MM.1S (cell line): ENCODE measurements around the gene RDH12.
A peak's percentile ranks its signal among the peaks of the same experiment; 100 is the strongest.

Source experiments
- DNase-seq: peaks from one replicate; pipeline ENCODE4 v3.0.0-alpha.2; 2015
- H2AFZ ChIP-seq: fragments of 300-600 bp; sonication (generic); 2 replicates; pipeline ENCODE4 v1.6.0; 2016; ENCODE audit warnings: antibody characterized with exemption, low read length
- H3F3A ChIP-seq: fragments of 300-600 bp; sonication (generic); 2 replicates; pipeline ENCODE4 v1.6.1; 2016; ENCODE audit warnings: mild to moderate bottlenecking, antibody characterized with exemption, low read length, moderate library complexity, mixed read lengths; ENCODE audit not compliant: insufficient read depth
- H3K27ac ChIP-seq: fragments of 300-600 bp; sonication (generic); 2 replicates; pipeline ENCODE4 v1.5.1; 2016; ENCODE audit warnings: mild to moderate bottlenecking, low read length
- H3K27me3 ChIP-seq: fragments of 300-600 bp; sonication (generic); replicated peaks from 2 replicates; pipeline ENCODE4 v1.6.0; 2016; ENCODE audit warnings: low read length; ENCODE audit not compliant: insufficient read depth
- H3K36me3 ChIP-seq: fragments of 300-600 bp; sonication (generic); replicated peaks from 2 replicates; pipeline ENCODE4 v1.6.1; 2016; ENCODE audit warnings: mild to moderate bottlenecking, low read length, mixed read lengths; ENCODE audit not compliant: insufficient read depth
- H3K4me1 ChIP-seq: fragments of 300-600 bp; sonication (generic); 2 replicates; pipeline ENCODE4 v1.6.1; 2016; ENCODE audit warnings: low read length, mixed read lengths
- H3K4me2 ChIP-seq: fragments of 300-600 bp; sonication (generic); 2 replicates; pipeline ENCODE4 v1.6.0; 2016; ENCODE audit warnings: low read depth, low read length
- H3K4me3 ChIP-seq: fragments of 300-600 bp; sonication (generic); 2 replicates; pipeline ENCODE4 v1.5.1; 2016; ENCODE audit warnings: low read length, mixed read lengths
- H3K79me2 ChIP-seq: fragments of 300-600 bp; sonication (generic); 2 replicates; pipeline ENCODE4 v1.6.1; 2016; ENCODE audit warnings: mixed run types, low read length, mixed read lengths
- H3K9ac ChIP-seq: fragments of 300-600 bp; sonication (generic); 2 replicates; pipeline ENCODE4 v1.6.1; 2016; ENCODE audit warnings: low read length, mixed read lengths
- H3K9me2 ChIP-seq: fragments of 300-600 bp; sonication (generic); replicated peaks from 2 replicates; pipeline ENCODE4 v1.6.1; 2016; ENCODE audit warnings: mild to moderate bottlenecking, low read length, mixed read lengths; ENCODE audit not compliant: insufficient read depth
- H3K9me3 ChIP-seq: fragments of 300-600 bp; sonication (generic); replicated peaks from 2 replicates; pipeline ENCODE4 v1.6.1; 2016; ENCODE audit warnings: mild to moderate bottlenecking, low read length, mixed read lengths; ENCODE audit not compliant: insufficient read depth
- H4K20me1 ChIP-seq: fragments of 300-600 bp; sonication (generic); 2 replicates; pipeline ENCODE4 v1.6.1; 2016; ENCODE audit warnings: mild to moderate bottlenecking, low read length, moderate library complexity, mixed read lengths; ENCODE audit not compliant: insufficient read depth
- EZH2 ChIP-seq: fragments of 300-600 bp; sonication (generic); optimal IDR thresholded peaks from 2 replicates; pipeline ENCODE3; 2017; ENCODE audit warnings: low read depth, mild to moderate bottlenecking, antibody characterized with exemption, low read length, mixed read lengths
- EZH2phosphoT487 ChIP-seq: fragments of 300-600 bp; sonication (generic); IDR thresholded peaks from 2 replicates; pipeline ENCODE4 v1.6.1; 2018; ENCODE audit warnings: antibody characterized with exemption, low read length
- TF ChIP-seq, protein P1 (sequence below): fragments of 300-600 bp; sonication (generic); IDR thresholded peaks from 2 replicates; pipeline ENCODE4 v1.5.1; 2016; ENCODE audit warnings: antibody characterized with exemption, low read length, mixed read lengths

RDH12 gene

DNA sequence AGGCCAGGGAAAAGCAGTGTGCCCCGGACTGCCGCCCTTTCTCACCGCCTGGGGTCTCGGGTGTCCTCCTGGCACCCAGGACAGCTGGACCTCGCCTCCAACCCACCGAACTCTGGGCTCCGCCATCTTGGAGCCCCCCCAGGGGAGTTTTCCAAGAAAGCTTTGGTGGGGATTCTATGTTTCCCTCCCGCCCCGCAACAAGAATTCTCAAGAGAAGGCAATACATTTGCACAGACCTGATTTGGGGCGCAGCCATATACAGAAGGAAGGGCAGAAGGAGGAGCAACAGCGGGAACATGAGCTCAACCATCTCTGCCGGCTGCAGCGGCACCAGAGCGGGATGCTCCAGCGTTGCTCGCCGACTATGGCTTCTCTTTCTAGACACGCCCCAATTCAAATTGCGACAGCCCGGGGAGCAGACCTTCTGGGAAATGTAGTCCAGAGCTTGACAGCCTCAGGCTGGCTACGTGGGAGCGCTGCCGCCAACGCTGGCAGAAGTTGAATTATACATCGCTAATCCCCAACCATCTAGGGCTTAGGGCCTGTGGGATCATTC is 6.2 kb upstream of the RDH12 start, which contains the start of gene RDH11:
RDH11 (minus strand) TSS at position 371 of the 556 bp plus-strand sequence; CDS start at position 310, 61 bp downstream.
- Histone ChIP-seq H3K9ac (peak within 1 kb of the TSS; percentile 71), H3K9me2 (no peaks in the 10 kb centered on the region), H3K4me1 (no peaks in the 10 kb centered on the region), H2AFZ (peak within 1 kb of the TSS; percentile 80), H3F3A (peaks cover 3% of the 10 kb centered on the region; the same call in 1 of the 2 replicates), H3K36me3 (no peaks in the 10 kb centered on the region), H3K79me2 (no peaks in the 10 kb centered on the region), H3K4me2 (peak within 1 kb of the TSS; percentile 50), H3K4me3 (peak within 1 kb of the TSS; percentile 79), H3K27ac (peak within 1 kb of the TSS; percentile 58; the same call in 1 of the 2 replicates), H4K20me1 (no peaks in the 10 kb centered on the region), H3K27me3 (no peaks in the 10 kb centered on the region), H3K9me3 (no peaks in the 10 kb centered on the region)
- DNase-seq: peak; percentile 74
- TF ChIP-seq EZH2phosphoT487 (no peak), EZH2 (no peak)
- TF ChIP-seq, protein P1, sequence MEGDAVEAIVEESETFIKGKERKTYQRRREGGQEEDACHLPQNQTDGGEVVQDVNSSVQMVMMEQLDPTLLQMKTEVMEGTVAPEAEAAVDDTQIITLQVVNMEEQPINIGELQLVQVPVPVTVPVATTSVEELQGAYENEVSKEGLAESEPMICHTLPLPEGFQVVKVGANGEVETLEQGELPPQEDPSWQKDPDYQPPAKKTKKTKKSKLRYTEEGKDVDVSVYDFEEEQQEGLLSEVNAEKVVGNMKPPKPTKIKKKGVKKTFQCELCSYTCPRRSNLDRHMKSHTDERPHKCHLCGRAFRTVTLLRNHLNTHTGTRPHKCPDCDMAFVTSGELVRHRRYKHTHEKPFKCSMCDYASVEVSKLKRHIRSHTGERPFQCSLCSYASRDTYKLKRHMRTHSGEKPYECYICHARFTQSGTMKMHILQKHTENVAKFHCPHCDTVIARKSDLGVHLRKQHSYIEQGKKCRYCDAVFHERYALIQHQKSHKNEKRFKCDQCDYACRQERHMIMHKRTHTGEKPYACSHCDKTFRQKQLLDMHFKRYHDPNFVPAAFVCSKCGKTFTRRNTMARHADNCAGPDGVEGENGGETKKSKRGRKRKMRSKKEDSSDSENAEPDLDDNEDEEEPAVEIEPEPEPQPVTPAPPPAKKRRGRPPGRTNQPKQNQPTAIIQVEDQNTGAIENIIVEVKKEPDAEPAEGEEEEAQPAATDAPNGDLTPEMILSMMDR: no peak

DNA sequence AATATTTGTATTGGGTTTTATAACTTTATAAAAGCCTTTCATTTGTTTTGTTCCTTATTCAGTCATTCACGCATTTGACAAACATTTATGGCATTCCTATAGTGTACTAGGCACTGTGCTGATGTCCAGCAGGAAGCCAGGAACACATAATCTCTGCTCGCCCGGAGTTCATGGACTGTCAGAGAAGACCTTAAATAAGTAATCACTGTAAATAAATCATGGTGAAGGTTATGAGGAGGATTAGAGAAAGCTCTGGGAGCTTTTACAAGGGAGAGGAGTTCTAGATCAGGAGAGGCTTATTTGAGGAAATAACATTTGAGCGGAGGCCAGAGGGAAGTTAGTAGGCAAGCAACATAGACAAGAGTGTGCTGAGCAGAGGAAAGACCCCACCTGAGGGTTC is 4.7 kb upstream of the RDH12 start:
- Histone ChIP-seq H3K4me1 (no peaks in the 10 kb centered on the region), H3K4me2 (no peak overlapping the region), H3F3A (peaks cover 3% of the 10 kb centered on the region; the same call in 1 of the 2 replicates), H3K9me3 (no peaks in the 10 kb centered on the region), H3K9me2 (no peaks in the 10 kb centered on the region), H3K4me3 (no peak overlapping the region), H3K36me3 (no peaks in the 10 kb centered on the region), H2AFZ (no peak overlapping the region), H4K20me1 (no peaks in the 10 kb centered on the region), H3K27ac (no peak overlapping the region), H3K27me3 (no peaks in the 10 kb centered on the region), H3K79me2 (no peaks in the 10 kb centered on the region), H3K9ac (no peak overlapping the region)
- no peak for DNase-seq
- TF ChIP-seq EZH2phosphoT487: no peak
- no peak for TF ChIP-seq EZH2
- TF ChIP-seq, protein P1: no peak

DNA sequence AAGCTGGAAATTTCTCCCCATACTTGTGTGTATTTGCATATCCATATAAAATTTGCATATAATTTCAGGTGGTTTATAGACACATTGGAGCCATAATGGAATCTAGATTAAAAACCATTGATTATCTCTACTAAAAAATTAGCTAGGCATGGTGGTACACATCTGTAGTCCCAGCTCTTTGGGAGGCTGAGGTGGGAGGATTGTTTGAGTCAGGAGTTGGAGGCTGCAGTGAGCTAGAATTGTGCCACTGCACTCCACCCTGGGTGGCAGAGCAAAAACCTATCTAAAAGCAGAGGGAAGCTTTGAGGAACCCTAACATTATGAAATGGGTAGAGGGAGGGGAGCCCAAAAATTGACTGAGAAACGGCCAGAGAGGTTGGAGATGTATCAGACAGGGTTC is 3.5 kb upstream of the RDH12 start:
- DNase-seq: no peak
- no peak overlapping the region for H3K4me2 ChIP-seq

More for the DNA sequence above, 3.5 kb upstream of the RDH12 start:
- TF ChIP-seq, protein P1: no peak
- TF ChIP-seq EZH2phosphoT487: no peak
- no peak for TF ChIP-seq EZH2
- H3K27me3 ChIP-seq: no peaks in the 10 kb centered on the region
- H3K9ac ChIP-seq: no peak overlapping the region
- H3F3A ChIP-seq: peaks cover 3% of the 10 kb centered on the region; the same call in 1 of the 2 replicates
- no peaks in the 10 kb centered on the region for H3K36me3 ChIP-seq
- no peak overlapping the region for H2AFZ ChIP-seq
- H3K9me3 ChIP-seq: no peaks in the 10 kb centered on the region
- H3K27ac ChIP-seq: no peak overlapping the region
- H3K9me2 ChIP-seq: no peaks in the 10 kb centered on the region
- H3K79me2 ChIP-seq: no peaks in the 10 kb centered on the region
- no peak overlapping the region for H3K4me3 ChIP-seq
- no peaks in the 10 kb centered on the region for H4K20me1 ChIP-seq
- H3K4me1 ChIP-seq: no peaks in the 10 kb centered on the region
